Colonic mucosa (tissue), 4 donors: ENCODE measurements around the gene AFG1L. TPM values are rescaled to one million over a fixed set of nuclear protein-coding genes. Genes with fewer than 3 reads are reported as not detected.
"Not testable (repeated sequence)": the region's sequence is repeated elsewhere in the genome, so short reads cannot be mapped to it uniquely, and the experiment has no call there.

Experiments used
- DNase-seq: peaks from one replicate; pipeline ENCODE4 v3.0.0-alpha.2; 2020
- H3K27ac ChIP-seq: fragments of 200-600 bp; one replicate; pipeline ENCODE4 v1.8.0; 2021
- H3K27me3 ChIP-seq: fragments of 200-600 bp; one replicate; pipeline ENCODE4 v1.8.0; 2021
- H3K36me3 ChIP-seq: fragments of 200-600 bp; one replicate; pipeline ENCODE4 v1.8.0; 2021
- H3K4me1 ChIP-seq: fragments of 200-600 bp; one replicate; pipeline ENCODE4 v1.8.0; 2021; ENCODE audit warnings: mild to moderate bottlenecking
- H3K4me3 ChIP-seq: fragments of 200-600 bp; one replicate; pipeline ENCODE4 v1.8.0; 2021
- H3K9ac ChIP-seq, 2 donors: one replicate each; pipeline ENCODE4 v1.7.0; 2013; ENCODE audit warnings: control low read depth in 2 of 2, low read depth in 2 of 2, low read length in 2 of 2
- H3K9me3 ChIP-seq: fragments of 200-600 bp; one replicate; pipeline ENCODE4 v1.8.0; 2021
- CTCF ChIP-seq: fragments of 200-600 bp; IDR thresholded peaks from one replicate; pipeline ENCODE4 v1.8.0; 2022; ENCODE audit warnings: antibody characterized with exemption, mild to moderate bottlenecking
- intact Hi-C: fragments of 100-400 bp; cut with DNase I; formaldehyde crosslinking; loops from one replicate; pipeline ENCODE4 v1.14.1; 2022
- total RNA-seq, 2 donors: library from RNA; stranded (reverse); fragmentation: NEBNext Ultra II Directional in 1 of 2; extraction: Animal tissue kit (Norgen Biotek cat#: 25700) in 1 of 2; gene quantifications; one replicate each; pipeline ENCODE4 v1.2.1, GENCODE V29; 2021
- donor health status: healthy.
- donor health status: DM: no; HTN: no; CAD: no.
- donor health status: DM: no; HTN: no; CAD: no.

AFG1L gene
- total RNA-seq, 2 donors from 2014 or later = 9.5 to 10.9 TPM

DNA sequence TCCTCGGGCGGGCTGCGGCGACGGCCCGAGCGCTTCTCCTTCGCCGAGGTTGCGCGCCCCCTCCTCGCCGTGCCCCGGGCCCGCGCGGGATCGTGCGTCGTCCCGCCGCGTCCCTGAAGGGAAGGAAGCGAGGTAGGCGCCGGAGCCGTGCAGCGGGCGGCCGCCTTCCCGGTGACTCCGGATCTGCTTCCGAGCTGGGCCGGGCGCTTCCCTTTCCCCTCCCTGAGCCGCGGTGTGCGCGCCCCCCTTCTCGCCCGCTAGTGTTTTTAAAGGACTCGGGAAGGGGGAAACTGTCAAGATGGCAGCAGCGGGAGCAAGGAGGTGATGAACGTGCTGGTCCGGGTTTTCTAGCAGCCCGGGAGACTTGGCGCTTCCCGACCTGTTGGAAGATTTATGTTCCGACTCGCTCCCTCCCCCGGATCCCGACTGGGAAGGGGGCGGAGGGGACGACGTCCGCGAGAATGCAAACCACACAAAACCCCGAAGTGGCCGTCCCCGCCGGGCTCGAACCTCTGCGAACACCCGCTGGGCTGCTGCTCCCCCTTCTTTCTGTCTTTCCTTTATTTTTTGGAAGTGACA lies 265.1 kb downstream of the AFG1L start:
- intact Hi-C loops = no loop called here
- no peak for TF ChIP-seq CTCF
- no peaks in the 10 kb centered on the region for H3K27me3 ChIP-seq
- no peaks in the 10 kb centered on the region for H3K36me3 ChIP-seq
- H3K9me3 ChIP-seq = no peaks in the 10 kb centered on the region
- peaks cover 6% of the 10 kb centered on the region for H3K4me1 ChIP-seq
- peak overlapping the region; percentile 100 for H3K27ac ChIP-seq
- peak overlapping the region; percentile 79 for H3K4me3 ChIP-seq
- DNase-seq = peak; percentile 62
- peak overlapping the region; percentile 93 to 96 for H3K9ac ChIP-seq

GRCh38 chr6:108560463-108561308 lies 265.8 kb downstream of the AFG1L start, which contains the start of gene FOXO3:
Gene FOXO3, plus strand, starts transcription at chr6:108560917. Its CDS starts 292 bp downstream, at chr6:108561209.
- DNase-seq = peak; percentile 94
- Histone ChIP-seq H3K27me3 (no peaks in the 10 kb centered on the region), H3K36me3 (no peaks in the 10 kb centered on the region), H3K27ac (peak within 1 kb of the TSS; percentile 100), H3K4me1 (peaks cover 6% of the 10 kb centered on the region), H3K9ac (peak within 1 kb of the TSS; percentile 93 to 96), H3K9me3 (no peaks in the 10 kb centered on the region), H3K4me3 (peak within 1 kb of the TSS; percentile 79)
- no peak for TF ChIP-seq CTCF
- intact Hi-C loops = no loop called here

DNA sequence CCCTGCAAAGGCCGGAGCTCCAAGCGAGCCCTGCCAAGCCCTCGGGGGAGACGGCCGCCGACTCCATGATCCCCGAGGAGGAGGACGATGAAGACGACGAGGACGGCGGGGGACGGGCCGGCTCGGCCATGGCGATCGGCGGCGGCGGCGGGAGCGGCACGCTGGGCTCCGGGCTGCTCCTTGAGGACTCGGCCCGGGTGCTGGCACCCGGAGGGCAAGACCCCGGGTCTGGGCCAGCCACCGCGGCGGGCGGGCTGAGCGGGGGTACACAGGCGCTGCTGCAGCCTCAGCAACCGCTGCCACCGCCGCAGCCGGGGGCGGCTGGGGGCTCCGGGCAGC lies 266.4 kb downstream of the AFG1L start:
- Histone ChIP-seq H3K27ac (peak overlapping the region; percentile 100), H3K4me3 (peak overlapping the region; percentile 79), H3K9ac (peak overlapping the region; percentile 73 to 95)
- H3K27me3 ChIP-seq, H3K36me3 ChIP-seq, H3K4me1 ChIP-seq, H3K9me3 ChIP-seq, DNase-seq, intact Hi-C loops: not testable (repeated sequence)

DNA sequence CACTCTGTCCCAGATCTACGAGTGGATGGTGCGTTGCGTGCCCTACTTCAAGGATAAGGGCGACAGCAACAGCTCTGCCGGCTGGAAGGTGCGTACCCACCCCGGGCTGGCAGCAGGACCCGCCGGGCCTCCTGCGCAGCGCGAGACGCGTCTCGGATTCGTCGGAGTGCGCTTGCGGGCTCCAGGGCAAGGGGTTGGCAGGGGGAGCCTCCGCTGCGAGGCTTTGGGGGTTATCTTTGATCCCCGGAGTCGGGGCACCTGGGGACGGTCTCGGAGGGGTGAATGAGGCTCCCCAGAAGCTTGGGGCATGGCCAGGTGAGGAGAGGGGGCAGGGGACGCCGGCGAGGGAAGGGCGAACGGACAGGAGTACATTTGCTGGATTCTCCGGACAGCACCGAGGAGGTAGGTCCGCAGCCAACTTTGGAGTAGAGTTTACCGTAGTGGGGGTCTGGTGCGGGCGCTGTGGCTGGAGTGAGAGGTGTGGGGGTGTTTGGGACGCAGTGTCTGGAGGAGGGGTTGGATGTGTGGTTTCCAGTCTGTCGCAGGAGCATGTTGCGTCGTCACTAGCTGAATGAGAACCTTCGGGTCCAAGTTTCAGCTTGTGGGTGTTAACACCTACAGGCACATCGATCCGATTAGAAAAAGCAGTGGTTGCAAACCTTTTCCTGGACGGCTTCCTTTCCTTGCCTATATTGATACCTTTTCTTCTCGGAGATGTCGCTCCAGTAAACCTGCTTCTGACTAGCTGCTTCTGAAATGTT lies 267.1 kb downstream of the AFG1L start:
- Histone ChIP-seq H3K36me3 (no peaks in the 10 kb centered on the region), H3K4me1 (peaks cover 6% of the 10 kb centered on the region), H3K4me3 (peak overlapping the region; percentile 79), H3K9me3 (no peaks in the 10 kb centered on the region), H3K27ac (peak overlapping the region; percentile 100), H3K9ac (peak overlapping the region; percentile 73 to 95), H3K27me3 (no peaks in the 10 kb centered on the region)
- intact Hi-C loops = no loop called here
- TF ChIP-seq CTCF = no peak
- peak; percentile 47 for DNase-seq

- H3K27ac ChIP-seq = peak overlapping the region; percentile 100
- TF ChIP-seq CTCF = no peak
- peak; percentile 84 for DNase-seq
- no peaks in the 10 kb centered on the region for H3K36me3 ChIP-seq
- peak overlapping the region; percentile 79 for H3K4me3 ChIP-seq
- intact Hi-C loops = no loop called here
- H3K9me3 ChIP-seq = no peaks in the 10 kb centered on the region
- peaks cover 6% of the 10 kb centered on the region for H3K4me1 ChIP-seq
- peak overlapping the region; percentile 73 to 95 for H3K9ac ChIP-seq
- no peaks in the 10 kb centered on the region for H3K27me3 ChIP-seq
Measured at GRCh38 chr6:108562503-108562993, 267.7 kb downstream of the AFG1L start.
